ENCODE data around the gene TMEM72. TPM values are rescaled to one million over a fixed set of nuclear protein-coding genes. Genes with fewer than 3 reads are reported as not detected.
A peak's percentile ranks its signal among the peaks of the same experiment; 100 is the strongest.

The TMEM72 gene
- total RNA-seq, 1 donor from 2014 or later = not detected

DNA sequence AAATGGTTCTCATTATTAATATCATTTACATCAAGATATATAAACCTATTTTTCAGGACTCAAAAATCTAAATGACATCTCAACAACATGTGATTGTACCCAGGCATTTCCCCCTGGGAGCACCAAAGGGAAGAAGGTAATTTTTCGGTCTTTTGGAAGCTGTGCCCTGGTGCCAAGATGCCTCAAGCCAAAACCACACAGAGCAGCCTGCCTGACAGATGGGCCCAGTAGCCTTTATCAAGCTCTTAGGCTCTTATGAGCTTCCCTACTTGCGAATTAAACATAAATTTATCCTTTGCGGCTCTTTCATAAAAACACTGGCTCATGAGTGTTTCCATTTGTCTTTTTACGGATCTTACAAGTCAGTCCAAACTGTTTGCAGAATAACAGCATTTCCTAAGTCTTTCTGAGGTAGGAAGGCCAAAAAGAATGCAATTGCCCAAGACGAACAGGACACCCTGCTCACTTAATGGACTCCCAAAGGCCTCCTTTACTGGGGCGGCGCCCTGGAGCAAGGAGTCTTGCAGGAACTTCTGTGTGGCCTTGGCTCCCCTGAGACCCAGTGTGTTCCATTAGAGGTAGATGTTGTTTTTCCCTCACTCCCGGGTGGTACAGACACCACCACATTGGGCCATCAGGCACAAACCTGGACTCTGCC, 44.4 kb downstream of the TMEM72 start:
- no peaks in the 10 kb centered on the region for H3K27me3 ChIP-seq
- intact Hi-C loops (cut with DNase I) = no loop called here
- no peak for TF ChIP-seq POLR2A (IDR thresholded peaks at IDR 0.05)
- TF ChIP-seq POLR2AphosphoS5 (IDR thresholded peaks at IDR 0.05; ENCODE audit: insufficient read depth in 1 of 2, low read depth in 1 of 2) = no peak
- TF ChIP-seq, protein P1, sequence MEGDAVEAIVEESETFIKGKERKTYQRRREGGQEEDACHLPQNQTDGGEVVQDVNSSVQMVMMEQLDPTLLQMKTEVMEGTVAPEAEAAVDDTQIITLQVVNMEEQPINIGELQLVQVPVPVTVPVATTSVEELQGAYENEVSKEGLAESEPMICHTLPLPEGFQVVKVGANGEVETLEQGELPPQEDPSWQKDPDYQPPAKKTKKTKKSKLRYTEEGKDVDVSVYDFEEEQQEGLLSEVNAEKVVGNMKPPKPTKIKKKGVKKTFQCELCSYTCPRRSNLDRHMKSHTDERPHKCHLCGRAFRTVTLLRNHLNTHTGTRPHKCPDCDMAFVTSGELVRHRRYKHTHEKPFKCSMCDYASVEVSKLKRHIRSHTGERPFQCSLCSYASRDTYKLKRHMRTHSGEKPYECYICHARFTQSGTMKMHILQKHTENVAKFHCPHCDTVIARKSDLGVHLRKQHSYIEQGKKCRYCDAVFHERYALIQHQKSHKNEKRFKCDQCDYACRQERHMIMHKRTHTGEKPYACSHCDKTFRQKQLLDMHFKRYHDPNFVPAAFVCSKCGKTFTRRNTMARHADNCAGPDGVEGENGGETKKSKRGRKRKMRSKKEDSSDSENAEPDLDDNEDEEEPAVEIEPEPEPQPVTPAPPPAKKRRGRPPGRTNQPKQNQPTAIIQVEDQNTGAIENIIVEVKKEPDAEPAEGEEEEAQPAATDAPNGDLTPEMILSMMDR (IDR thresholded peaks at IDR 0.05) = no peak
- no peak overlapping the region for H3K4me3 ChIP-seq
- peak in 1 of 2 donors; percentile 95 for DNase-seq (ENCODE audit: extremely low spot score in 2 of 2)
- no peaks in the 10 kb centered on the region for H3K36me3 ChIP-seq
- peak overlapping the region; percentile 55 for H3K27ac ChIP-seq
- peaks cover 44% of the 10 kb centered on the region for H3K4me1 ChIP-seq
- no peaks in the 10 kb centered on the region for H3K9me3 ChIP-seq

DNA sequence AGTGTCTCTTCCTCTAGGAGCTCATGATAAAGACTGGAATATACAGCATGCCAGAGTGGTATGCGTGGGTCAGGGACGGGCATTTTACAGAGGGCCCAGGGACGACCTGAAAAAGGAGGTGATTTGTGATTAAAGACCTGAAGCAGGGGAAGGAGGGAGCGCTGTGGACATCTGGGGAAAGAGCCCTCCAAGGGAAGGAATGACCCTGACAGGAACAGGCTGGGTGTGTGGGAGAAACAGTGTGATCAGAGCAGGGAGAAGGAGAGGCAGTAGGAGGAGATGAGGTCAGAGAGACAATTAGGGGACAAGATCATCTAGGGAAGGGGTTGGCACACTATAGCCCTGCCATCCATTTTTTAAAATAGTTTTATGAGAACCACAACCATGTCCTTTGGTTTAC, 45.1 kb downstream of the TMEM72 start:
- Histone ChIP-seq H3K9me3 (no peaks in the 10 kb centered on the region), H3K36me3 (no peaks in the 10 kb centered on the region), H3K4me1 (peaks cover 47% of the 10 kb centered on the region), H3K27ac (peak overlapping the region; percentile 55), H3K27me3 (no peaks in the 10 kb centered on the region), H3K4me3 (no peak overlapping the region)
- TF ChIP-seq POLR2A (IDR thresholded peaks at IDR 0.05) (no peak), POLR2AphosphoS5 (IDR thresholded peaks at IDR 0.05; ENCODE audit: insufficient read depth in 1 of 2, low read depth in 1 of 2) (no peak)
- TF ChIP-seq, protein P1 (IDR thresholded peaks at IDR 0.05) = no peak
- DNase-seq (ENCODE audit: extremely low spot score in 2 of 2) = peak in 1 of 2 donors; percentile 74
- intact Hi-C loops (cut with DNase I) = no loop called here

DNA sequence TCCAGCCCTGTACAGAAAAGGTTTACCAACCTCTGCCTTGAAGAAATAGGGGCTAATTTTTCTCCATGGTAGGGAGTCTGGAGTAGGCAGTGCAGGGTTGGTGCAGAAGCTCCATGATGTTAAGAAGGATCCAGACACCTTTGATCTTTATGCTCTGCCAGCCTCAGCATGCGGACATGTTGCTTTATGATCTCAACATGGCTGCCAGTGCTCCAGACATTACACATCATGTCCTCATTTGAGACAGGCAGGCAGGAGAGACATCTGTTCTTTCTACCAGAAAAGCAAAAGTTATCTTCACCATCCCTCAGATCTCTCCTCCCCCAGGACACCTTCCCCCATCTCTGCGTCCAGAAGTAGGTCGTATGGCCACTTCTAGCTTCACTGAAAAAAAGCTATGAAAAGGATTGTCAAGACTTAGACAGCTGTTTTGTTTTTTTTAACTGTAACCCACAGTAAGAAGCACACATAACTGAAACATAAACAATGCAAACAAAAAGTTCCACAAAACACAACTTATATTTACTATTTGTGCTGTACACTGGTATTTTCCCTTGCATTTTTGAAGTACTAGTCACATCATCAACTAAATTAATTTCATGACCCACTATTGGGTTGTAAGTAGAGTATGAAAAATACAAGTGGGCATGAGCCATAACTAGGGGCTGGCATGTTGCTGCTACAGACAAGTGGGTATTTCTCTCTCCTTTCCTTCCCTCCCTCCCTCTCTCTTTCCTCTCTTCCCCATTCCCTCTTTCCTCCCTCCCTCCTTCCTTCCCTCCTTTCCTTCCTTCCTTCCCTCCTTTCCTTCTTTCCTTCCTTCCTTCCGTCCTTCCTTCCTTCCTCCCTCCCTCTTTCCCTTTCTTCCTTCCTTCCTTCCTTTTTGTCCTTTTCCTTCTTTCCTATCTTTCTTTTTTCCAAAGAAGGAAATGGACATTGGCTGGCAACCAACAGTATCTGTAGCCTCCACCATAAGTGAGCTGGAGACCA, 45.9 kb downstream of the TMEM72 start:
- H3K27ac ChIP-seq = peak overlapping the region; percentile 55
- DNase-seq (ENCODE audit: extremely low spot score in 2 of 2) = peak in 1 of 2 donors; percentile 65

DNA sequence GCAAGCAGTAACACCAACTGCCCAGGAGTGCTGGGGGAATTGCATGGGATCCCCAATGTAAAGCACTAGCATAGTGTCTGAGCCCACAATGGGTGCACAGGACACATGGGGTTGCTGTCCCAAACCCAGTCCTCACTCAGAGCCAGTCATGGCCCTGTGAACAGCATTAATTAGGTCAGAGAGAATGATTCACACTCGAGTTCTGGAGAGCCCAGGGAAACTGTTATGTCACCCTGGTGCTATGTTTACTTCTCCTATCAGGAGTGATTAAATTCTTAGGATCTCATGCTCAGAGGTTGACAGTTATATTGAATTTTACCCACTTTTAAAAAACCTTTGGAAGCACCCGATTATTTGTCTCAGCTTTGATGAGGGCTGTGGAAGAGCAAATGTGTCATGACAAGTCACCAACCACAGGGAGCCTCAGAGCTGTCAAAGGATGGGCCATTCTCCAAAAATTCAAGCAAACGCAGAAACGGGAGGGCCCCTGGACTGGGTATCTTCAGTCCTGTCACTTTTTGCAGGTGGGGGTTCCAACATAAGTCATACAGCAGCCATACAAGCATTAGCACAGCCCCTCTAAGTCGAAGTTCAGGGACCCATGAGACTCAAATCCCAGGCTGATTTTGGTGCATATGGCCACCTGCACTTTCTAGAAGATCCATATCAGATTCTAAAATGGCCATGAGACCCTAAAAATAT, 47.2 kb downstream of the TMEM72 start:
- peak in 1 of 2 donors; percentile 82 for DNase-seq (ENCODE audit: extremely low spot score in 2 of 2)
- no peaks in the 10 kb centered on the region for H3K9me3 ChIP-seq
- no peaks in the 10 kb centered on the region for H3K27me3 ChIP-seq
- no peaks in the 10 kb centered on the region for H3K36me3 ChIP-seq
- H3K4me1 ChIP-seq = peaks cover 44% of the 10 kb centered on the region
- TF ChIP-seq POLR2A (IDR thresholded peaks at IDR 0.05) (no peak), POLR2AphosphoS5 (IDR thresholded peaks at IDR 0.05; ENCODE audit: insufficient read depth in 1 of 2, low read depth in 1 of 2) (no peak)
- TF ChIP-seq, protein P1 (IDR thresholded peaks at IDR 0.05) = no peak
- peak overlapping the region; percentile 83 for H3K27ac ChIP-seq
- H3K4me3 ChIP-seq = peak overlapping the region; percentile 63 to 75
- intact Hi-C loops (cut with DNase I) = no loop called here

More for the DNA sequence above, 45.9 kb downstream of the TMEM72 start:
- Histone ChIP-seq H3K4me1 (peaks cover 47% of the 10 kb centered on the region), H3K4me3 (no peak overlapping the region), H3K36me3 (no peaks in the 10 kb centered on the region), H3K9me3 (no peaks in the 10 kb centered on the region), H3K27me3 (no peaks in the 10 kb centered on the region)
- TF ChIP-seq, protein P1 (IDR thresholded peaks at IDR 0.05) = no peak
- TF ChIP-seq POLR2AphosphoS5 (IDR thresholded peaks at IDR 0.05; ENCODE audit: insufficient read depth in 1 of 2, low read depth in 1 of 2) = no peak
- TF ChIP-seq POLR2A (IDR thresholded peaks at IDR 0.05) = no peak
- intact Hi-C loops (cut with DNase I) = no loop called here

Measured in vagina (tissue), 2 donors.